Prostate gland (tissue), 2 donors: ENCODE measurements around the gene ADRA2A. TPM values are rescaled to one million over a fixed set of nuclear protein-coding genes. Genes with fewer than 3 reads are reported as not detected.
A peak's percentile ranks its signal among the peaks of the same experiment; 100 is the strongest.

ENCODE experiments used
- DNase-seq: peaks from one replicate; pipeline ENCODE4 v3.0.0-alpha.2; 2019; ENCODE audit warnings: low spot score
- H3K27ac ChIP-seq, 2 donors: fragments of 200-600 bp; sonication (generic); 2 replicates each; pipeline ENCODE4 v1.5.1; 2017 to 2019
- H3K27me3 ChIP-seq: fragments of 200-600 bp; sonication (generic); replicated peaks from 2 replicates; pipeline ENCODE4 v1.5.1; 2019; ENCODE audit not compliant: insufficient read depth
- H3K36me3 ChIP-seq, 2 donors: fragments of 200-600 bp; sonication (generic); 1 replicate in 1 of 2; 2 replicates in 1 of 2; pipeline versions ENCODE4 v1.5.1 to v1.8.1; 2017 to 2019
- H3K4me1 ChIP-seq: fragments of 200-600 bp; sonication (generic); replicated peaks from 2 replicates; pipeline ENCODE4 v1.5.1; 2019
- H3K4me3 ChIP-seq, 2 donors: fragments of 200-600 bp; sonication (generic); 2 replicates each; pipeline ENCODE4 v1.5.1; 2017 to 2019
- H3K9me3 ChIP-seq: fragments of 200-600 bp; sonication (generic); 2 replicates; pipeline ENCODE4 v1.5.1; 2017
- CTCF ChIP-seq, 4 experiments: fragments of 200-600 bp in 2 of 4; fragments of 450-650 bp in 2 of 4; sonication (generic) in 2 of 4; IDR thresholded peaks; 1 replicate in 3 of 4; 2 replicates in 1 of 4; pipeline ENCODE4 v1.5.1; 2016 to 2019; ENCODE audit warnings: antibody characterized with exemption in 4 of 4, mild to moderate bottlenecking in 2 of 4, moderate library complexity in 2 of 4
- POLR2A ChIP-seq: fragments of 450-650 bp; IDR thresholded peaks from one replicate; pipeline ENCODE4 v1.6.1; 2016; ENCODE audit warnings: antibody characterized with exemption, mild to moderate bottlenecking
- POLR2AphosphoS5 ChIP-seq: sonication (generic); formaldehyde crosslinking; IDR thresholded peaks from one replicate; pipeline ENCODE4 v1.6.1; 2017; ENCODE audit warnings: antibody characterized with exemption
- whole genome bisulfite sequencing: methylation state at CpG from one replicate; pipeline ENCODE4 v1.1.5; 2018; 5-methylcytosine and 5-hydroxymethylcytosine counted together
- intact Hi-C: fragments of 100-400 bp; cut with DNase I; formaldehyde crosslinking; loops from one replicate; pipeline ENCODE4 v1.14.2; 2022
- total RNA-seq, 2 donors: library from RNA; depleted of rRNA; stranded (reverse); fragments of >200 nt; gene quantifications; one replicate each; pipeline ENCODE4 v1.1.0, GENCODE V29; 2016

ADRA2A gene
- total RNA-seq, 2 donors from 2014 or later: 0.41 to 12.3 TPM

- Histone ChIP-seq H3K27ac (no peak overlapping the region), H3K9me3 (no peaks in the 10 kb centered on the region), H3K4me3 (no peak overlapping the region), H3K36me3 (no peaks in the 10 kb centered on the region), H3K27me3 (peaks cover 8% of the 10 kb centered on the region), H3K4me1 (peaks cover 4% of the 10 kb centered on the region)
- TF ChIP-seq POLR2AphosphoS5 (no peak), CTCF (IDR thresholded peaks at IDR 0.05) (no peak), POLR2A (no peak)
- intact Hi-C loops: loop anchor here (10.0 kb wide), 1 partner anchor 1059 kb away; no protein-coding TSS in a partner anchor
- 24% methylated on average over 18 of the region's 18 CpGs for WGBS
- DNase-seq: no peak
These were observed 1.1 kb upstream of the ADRA2A start for GRCh38 chr10:111075577-111076185.

GRCh38 chr10:111076191-111076681 lies 593 bp upstream of the ADRA2A start:
- under 1% methylated on average over 39 of the region's 39 CpGs for WGBS
- no peak for TF ChIP-seq POLR2A
- no peak for TF ChIP-seq POLR2AphosphoS5
- peak; percentile 62 to 73 (median 68) for TF ChIP-seq CTCF (IDR thresholded peaks at IDR 0.05)
- peak overlapping the region; percentile 32 to 33 for H3K4me3 ChIP-seq
- intact Hi-C loops: loop anchor here (10.0 kb wide), 1 partner anchor 1059 kb away; no protein-coding TSS in a partner anchor
- H3K9me3 ChIP-seq: no peaks in the 10 kb centered on the region
- H3K27me3 ChIP-seq: peaks cover 8% of the 10 kb centered on the region
- H3K27ac ChIP-seq: no peak overlapping the region
- DNase-seq: peak; percentile 31
- H3K4me1 ChIP-seq: peaks cover 4% of the 10 kb centered on the region
- no peaks in the 10 kb centered on the region for H3K36me3 ChIP-seq

GRCh38 chr10:111077479-111077784 lies 603 bp downstream of the ADRA2A start:
- H3K9me3 ChIP-seq: no peaks in the 10 kb centered on the region
- intact Hi-C loops: loop anchor here (10.0 kb wide), 1 partner anchor 1057 kb away; no protein-coding TSS in a partner anchor
- TF ChIP-seq POLR2A: no peak
- no peak for TF ChIP-seq POLR2AphosphoS5
- TF ChIP-seq CTCF (IDR thresholded peaks at IDR 0.05): no peak
- H3K4me1 ChIP-seq: peaks cover 4% of the 10 kb centered on the region
- no peak for DNase-seq
- no peak overlapping the region for H3K27ac ChIP-seq
- peaks cover 8% of the 10 kb centered on the region for H3K27me3 ChIP-seq
- H3K4me3 ChIP-seq: peak overlapping the region; percentile 32 to 33
- no peaks in the 10 kb centered on the region for H3K36me3 ChIP-seq
- under 1% methylated on average over 15 of the region's 15 CpGs for WGBS

- peaks cover 4% of the 10 kb centered on the region for H3K4me1 ChIP-seq
- H3K27ac ChIP-seq: no peak overlapping the region
- TF ChIP-seq POLR2A: no peak
- H3K4me3 ChIP-seq: peak overlapping the region; percentile 32 to 33
- no peak for DNase-seq
- H3K36me3 ChIP-seq: no peaks in the 10 kb centered on the region
- H3K9me3 ChIP-seq: no peaks in the 10 kb centered on the region
- intact Hi-C loops: loop anchor here (10.0 kb wide), 1 partner anchor 1057 kb away; no protein-coding TSS in a partner anchor
- peaks cover 8% of the 10 kb centered on the region for H3K27me3 ChIP-seq
- WGBS: 13% methylated on average over 37 of the region's 78 CpGs
These were observed 1.1 kb downstream of the ADRA2A start for GRCh38 chr10:111077785-111078504.

- peaks cover 4% of the 10 kb centered on the region for H3K4me1 ChIP-seq
- TF ChIP-seq CTCF (IDR thresholded peaks at IDR 0.05) (no peak), POLR2A (no peak), POLR2AphosphoS5 (no peak)
- intact Hi-C loops: loop anchor here (10.0 kb wide), 1 partner anchor 1056 kb away; no protein-coding TSS in a partner anchor
- no peak for DNase-seq
- peak overlapping the region in 1 of 2 donors; percentile 33 for H3K4me3 ChIP-seq
- 17% methylated on average over 40 of the region's 104 CpGs for WGBS
- H3K9me3 ChIP-seq: no peaks in the 10 kb centered on the region
- H3K27ac ChIP-seq: no peak overlapping the region
- no peaks in the 10 kb centered on the region for H3K36me3 ChIP-seq
- peaks cover 8% of the 10 kb centered on the region for H3K27me3 ChIP-seq
These were observed 1.8 kb downstream of the ADRA2A start for GRCh38 chr10:111078505-111079185.
